Gastroesophageal sphincter (tissue), 3 donors: ENCODE measurements around the gene MSH3.
"Not testable (repeated sequence)": the region's sequence is repeated elsewhere in the genome, so short reads cannot be mapped to it uniquely, and the experiment has no call there.

Experiments
- CTCF ChIP-seq, 4 experiments: fragments of 200-600 bp in 2 of 4; fragments of 450-650 bp in 2 of 4; sonication (generic) in 1 of 4; IDR thresholded peaks; one replicate each; pipeline ENCODE4 v1.5.1; 2017 to 2019; ENCODE audit warnings: antibody characterized with exemption in 4 of 4, mild to moderate bottlenecking in 2 of 4, moderate library complexity in 2 of 4
- EP300 ChIP-seq: sonication (generic); formaldehyde crosslinking; IDR thresholded peaks from one replicate; pipeline ENCODE4 v1.6.1; 2017; ENCODE audit warnings: antibody characterized with exemption, mild to moderate bottlenecking
- POLR2A ChIP-seq, 2 donors: fragments of 450-650 bp; IDR thresholded peaks; one replicate each; pipeline ENCODE4 v1.6.1; 2017; ENCODE audit warnings: antibody characterized with exemption in 2 of 2, mild to moderate bottlenecking in 2 of 2, moderate library complexity in 1 of 2
- POLR2AphosphoS5 ChIP-seq: sonication (generic); formaldehyde crosslinking; IDR thresholded peaks from one replicate; pipeline ENCODE4 v1.6.1; 2017; ENCODE audit warnings: antibody characterized with exemption

- not testable (repeated sequence) for TF ChIP-seq POLR2A (IDR thresholded peaks at IDR 0.05); CTCF (IDR thresholded peaks at IDR 0.05); EP300; POLR2AphosphoS5
Measured at GRCh38 chr5:80850168-80850567, 195.7 kb downstream of the MSH3 start.
